Brain microvascular endothelial cell (primary cell): ENCODE measurements around the gene HS6ST2.

Source experiments
- DNase-seq: peaks from one replicate; pipeline ENCODE4 v3.0.0-alpha.2; 2020
- H3K27ac ChIP-seq: fragments of 250-450 bp; sonication (Bioruptor Pico); 2 replicates; pipeline ENCODE4 v1.5.1; 2020; ENCODE audit warnings: mild to moderate bottlenecking, moderate library complexity
- H3K27me3 ChIP-seq: fragments of 250-450 bp; sonication (Bioruptor Pico); replicated peaks from 2 replicates; pipeline ENCODE4 v1.5.1; 2020; ENCODE audit warnings: mild to moderate bottlenecking
- H3K36me3 ChIP-seq: fragments of 250-450 bp; sonication (Bioruptor Pico); replicated peaks from 2 replicates; pipeline ENCODE4 v1.5.1; 2020; ENCODE audit warnings: mild to moderate bottlenecking
- H3K4me3 ChIP-seq: 2 replicates; pipeline ENCODE4 v1.5.1; 2011; ENCODE audit warnings: low read depth, mild to moderate bottlenecking, control low read depth, low read length, moderate library complexity
- CTCF ChIP-seq: IDR thresholded peaks from 2 replicates; pipeline ENCODE4 v1.5.1; 2011; ENCODE audit warnings: low read depth, mild to moderate bottlenecking, moderate library complexity, low read length, control low read depth, inconsistent platforms; ENCODE audit errors: missing control alignments
- in situ Hi-C: cut with HindIII; loops from 2 replicates; pipeline ENCODE4 v1.10.0; 2017; ENCODE audit warnings: low sequenced_read_pairs, low pct_ligation_motif_present

The HS6ST2 gene

GRCh38 chrX:132958091-132958703 is at the start of gene HS6ST2:
HS6ST2 (minus strand) TSS chrX:132958629.
- peak within 1 kb of the TSS; percentile 39 for H3K4me3 ChIP-seq
- TF ChIP-seq CTCF, result no peak
- in situ Hi-C loops, result no loop called here
- peaks cover 6% of the 10 kb centered on the region for H3K27me3 ChIP-seq
- H3K27ac ChIP-seq, result no peak within 1 kb of the TSS
- H3K36me3 ChIP-seq, result no peaks in the 10 kb centered on the region
- no peak for DNase-seq

- no peak for DNase-seq
- no peak for TF ChIP-seq CTCF
Measured at GRCh38 chrX:133007458-133007857, 49.0 kb upstream of the HS6ST2 start.

GRCh38 chrX:133005616-133006015 is 47.2 kb upstream of the HS6ST2 start:
- no peak for TF ChIP-seq CTCF
- Histone ChIP-seq H3K4me3 (no peak overlapping the region), H3K36me3 (no peaks in the 10 kb centered on the region), H3K27ac (no peak overlapping the region), H3K27me3 (no peaks in the 10 kb centered on the region)
- in situ Hi-C loops, result no loop called here
- DNase-seq, result no peak

More at GRCh38 chrX:133007458-133007857, 49.0 kb upstream of the HS6ST2 start:
- Histone ChIP-seq H3K27ac (no peak overlapping the region), H3K27me3 (no peaks in the 10 kb centered on the region), H3K4me3 (no peak overlapping the region), H3K36me3 (no peaks in the 10 kb centered on the region)
- in situ Hi-C loops, result no loop called here

- no peaks in the 10 kb centered on the region for H3K27me3 ChIP-seq
Measured at GRCh38 chrX:133005042-133005441, 46.6 kb upstream of the HS6ST2 start.

GRCh38 chrX:132999209-132999608 is 40.8 kb upstream of the HS6ST2 start:
- in situ Hi-C loops, result no loop called here
- Histone ChIP-seq H3K27me3 (no peaks in the 10 kb centered on the region), H3K27ac (no peak overlapping the region), H3K4me3 (no peak overlapping the region), H3K36me3 (no peaks in the 10 kb centered on the region)
- TF ChIP-seq CTCF, result no peak
- no peak for DNase-seq

More at GRCh38 chrX:133005042-133005441, 46.6 kb upstream of the HS6ST2 start:
- peak; percentile 72 for TF ChIP-seq CTCF
- in situ Hi-C loops, result no loop called here
- Histone ChIP-seq H3K27ac (no peak overlapping the region), H3K4me3 (no peak overlapping the region), H3K36me3 (no peaks in the 10 kb centered on the region)
- DNase-seq, result no peak

GRCh38 chrX:132990835-132991234 is 32.4 kb upstream of the HS6ST2 start:
- in situ Hi-C loops, result no loop called here
- H3K4me3 ChIP-seq, result no peak overlapping the region
- no peak for DNase-seq
- H3K27me3 ChIP-seq, result no peaks in the 10 kb centered on the region
- H3K27ac ChIP-seq, result no peak overlapping the region
- H3K36me3 ChIP-seq, result no peaks in the 10 kb centered on the region
- TF ChIP-seq CTCF, result no peak
